Measurements from ENCODE around the gene SEC22C. TPM values are rescaled to one million over a fixed set of nuclear protein-coding genes. Genes with fewer than 3 reads are reported as not detected.

SEC22C gene
- polyA plus RNA-seq, 1 of the 3 experiments (the other 2 are of a cell fraction) = 28.5 TPM

DNA sequence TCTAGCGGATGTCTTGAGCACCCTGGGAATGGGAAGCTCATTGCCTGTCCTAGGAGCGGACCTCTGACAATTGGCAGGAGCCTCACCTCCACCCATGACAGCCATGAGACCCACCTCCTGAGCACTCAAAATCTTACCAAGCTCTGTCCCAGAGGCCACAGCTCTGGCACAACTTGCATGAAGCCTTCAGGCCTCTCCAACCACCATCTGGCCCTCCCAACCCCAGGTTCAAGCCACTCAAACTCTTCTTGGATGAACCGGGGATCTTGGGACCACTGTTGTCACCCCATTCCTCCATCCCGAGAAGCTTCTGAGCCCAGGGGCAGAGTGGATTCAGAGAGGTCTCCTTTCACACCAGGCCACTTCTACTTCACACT lies 77.8 kb downstream of the SEC22C start (continued):
- TF ChIP-seq, protein P1, sequence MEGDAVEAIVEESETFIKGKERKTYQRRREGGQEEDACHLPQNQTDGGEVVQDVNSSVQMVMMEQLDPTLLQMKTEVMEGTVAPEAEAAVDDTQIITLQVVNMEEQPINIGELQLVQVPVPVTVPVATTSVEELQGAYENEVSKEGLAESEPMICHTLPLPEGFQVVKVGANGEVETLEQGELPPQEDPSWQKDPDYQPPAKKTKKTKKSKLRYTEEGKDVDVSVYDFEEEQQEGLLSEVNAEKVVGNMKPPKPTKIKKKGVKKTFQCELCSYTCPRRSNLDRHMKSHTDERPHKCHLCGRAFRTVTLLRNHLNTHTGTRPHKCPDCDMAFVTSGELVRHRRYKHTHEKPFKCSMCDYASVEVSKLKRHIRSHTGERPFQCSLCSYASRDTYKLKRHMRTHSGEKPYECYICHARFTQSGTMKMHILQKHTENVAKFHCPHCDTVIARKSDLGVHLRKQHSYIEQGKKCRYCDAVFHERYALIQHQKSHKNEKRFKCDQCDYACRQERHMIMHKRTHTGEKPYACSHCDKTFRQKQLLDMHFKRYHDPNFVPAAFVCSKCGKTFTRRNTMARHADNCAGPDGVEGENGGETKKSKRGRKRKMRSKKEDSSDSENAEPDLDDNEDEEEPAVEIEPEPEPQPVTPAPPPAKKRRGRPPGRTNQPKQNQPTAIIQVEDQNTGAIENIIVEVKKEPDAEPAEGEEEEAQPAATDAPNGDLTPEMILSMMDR (IDR thresholded peaks at IDR 0.05) = no peak

DNA sequence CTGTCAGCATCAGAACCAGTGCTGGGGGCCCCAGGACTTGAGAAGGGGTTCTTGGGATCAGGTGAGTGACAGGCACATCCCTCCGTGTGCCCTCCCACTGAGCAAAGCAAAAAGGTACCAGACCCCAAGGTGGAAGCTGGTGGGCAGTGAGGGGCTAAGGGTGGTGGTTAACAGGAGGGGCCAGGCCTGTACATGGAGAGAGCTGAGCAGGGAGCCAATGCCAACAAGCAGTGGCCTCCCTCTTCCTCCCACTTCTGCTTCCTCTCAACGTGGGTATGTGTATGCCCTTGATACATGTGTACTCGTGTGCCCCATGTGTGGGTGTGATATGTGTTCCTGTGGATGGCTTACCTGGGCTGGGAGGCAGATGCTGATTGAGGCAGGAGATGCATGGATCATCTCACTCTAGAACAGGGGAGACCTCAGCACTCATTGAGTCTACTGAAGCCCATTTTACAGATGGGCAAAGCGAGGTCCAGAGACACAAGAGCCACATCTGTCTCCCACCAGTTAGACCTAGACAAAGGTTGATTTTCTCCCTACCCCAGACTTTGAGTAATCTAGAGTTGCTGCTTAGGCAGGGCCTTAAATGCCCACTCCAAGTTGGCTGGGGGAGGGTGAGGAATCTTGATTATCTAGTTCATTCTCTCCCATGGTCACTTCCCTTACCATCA lies 78.4 kb downstream of the SEC22C start:
- no peak overlapping the region for H3K4me2 ChIP-seq
- CTCF ChIA-PET = interaction anchor here (1.2 to 2.5 kb wide), 2 partner anchors 11 to 41 kb away, joined by 3 to 9 read pairs; no protein-coding TSS in a partner anchor

More for the DNA sequence above, 78.4 kb downstream of the SEC22C start:
- WGBS (ENCODE audit: low lambda C conversion rate) = 72% methylated on average over 4 of the region's 4 CpGs
- H3K36me3 ChIP-seq (replicated peaks in 1 of 2; ENCODE audit: control insufficient read depth in 1 of 2, insufficient read depth in 2 of 2, low read length in 1 of 2) = no peaks in the 10 kb centered on the region
- no peaks in the 10 kb centered on the region for H3K9me3 ChIP-seq
- H3K27me3 ChIP-seq (ENCODE audit: insufficient read depth) = peaks cover 38% of the 10 kb centered on the region
- peaks cover 0 to 13% of the 10 kb centered on the region in 2 experiments; a peak in 1 of 4 replicates for H3K4me1 ChIP-seq (ENCODE audit: control insufficient read depth in 1 of 2, insufficient read depth in 2 of 2, low read depth in 1 of 2, low read length in 1 of 2)
- no peaks in the 10 kb centered on the region for H3F3A ChIP-seq (replicated peaks; ENCODE audit: insufficient read depth)
- TF ChIP-seq FOXJ3 (CRISPR knock-in tag; IDR thresholded peaks at IDR 0.05) (no peak), EP300 (IDR thresholded peaks at IDR 0.05; ENCODE audit: borderline replicate concordance in 1 of 2, low read depth in 1 of 2, low read length in 1 of 2) (no peak), FOSL2 (IDR thresholded peaks at IDR 0.05; ENCODE audit: borderline replicate concordance, low read depth) (no peak), SIN3A (IDR thresholded peaks at IDR 0.05; ENCODE audit: borderline replicate concordance, low read depth, low read length) (no peak), RAD21 (IDR thresholded peaks at IDR 0.05; ENCODE audit: low read length) (no peak), RXRA (IDR thresholded peaks at IDR 0.05; ENCODE audit: borderline replicate concordance, low read depth) (no peak), NRF1 (IDR thresholded peaks at IDR 0.05; ENCODE audit: low read depth, low read length) (no peak), EZH2phosphoT487 (IDR thresholded peaks at IDR 0.05; ENCODE audit: borderline replicate concordance, low read depth) (no peak), TEAD4 (IDR thresholded peaks at IDR 0.05; ENCODE audit: borderline replicate concordance, insufficient read depth) (no peak), MXI1 (IDR thresholded peaks at IDR 0.05; ENCODE audit: low read depth, low read length) (no peak), POLR2AphosphoS5 (IDR thresholded peaks at IDR 0.05; ENCODE audit: low read depth, low read length) (no peak), CHD2 (IDR thresholded peaks at IDR 0.05; ENCODE audit: low read length, partially characterized antibody) (no peak), TAF1 (IDR thresholded peaks at IDR 0.05; ENCODE audit: borderline replicate concordance, low read depth, low read length) (no peak), SMC3 (IDR thresholded peaks at IDR 0.05; ENCODE audit: low read depth, low read length) (no peak)
- TF ChIP-seq, protein P2, sequence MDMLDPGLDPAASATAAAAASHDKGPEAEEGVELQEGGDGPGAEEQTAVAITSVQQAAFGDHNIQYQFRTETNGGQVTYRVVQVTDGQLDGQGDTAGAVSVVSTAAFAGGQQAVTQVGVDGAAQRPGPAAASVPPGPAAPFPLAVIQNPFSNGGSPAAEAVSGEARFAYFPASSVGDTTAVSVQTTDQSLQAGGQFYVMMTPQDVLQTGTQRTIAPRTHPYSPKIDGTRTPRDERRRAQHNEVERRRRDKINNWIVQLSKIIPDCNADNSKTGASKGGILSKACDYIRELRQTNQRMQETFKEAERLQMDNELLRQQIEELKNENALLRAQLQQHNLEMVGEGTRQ (IDR thresholded peaks at IDR 0.05; ENCODE audit: borderline replicate concordance, low read depth, low read length) = no peak
- TF ChIP-seq, protein P3, sequence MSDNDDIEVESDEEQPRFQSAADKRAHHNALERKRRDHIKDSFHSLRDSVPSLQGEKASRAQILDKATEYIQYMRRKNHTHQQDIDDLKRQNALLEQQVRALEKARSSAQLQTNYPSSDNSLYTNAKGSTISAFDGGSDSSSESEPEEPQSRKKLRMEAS (IDR thresholded peaks at IDR 0.05; ENCODE audit: low read depth) = no peak
- TF ChIP-seq, protein P4, sequence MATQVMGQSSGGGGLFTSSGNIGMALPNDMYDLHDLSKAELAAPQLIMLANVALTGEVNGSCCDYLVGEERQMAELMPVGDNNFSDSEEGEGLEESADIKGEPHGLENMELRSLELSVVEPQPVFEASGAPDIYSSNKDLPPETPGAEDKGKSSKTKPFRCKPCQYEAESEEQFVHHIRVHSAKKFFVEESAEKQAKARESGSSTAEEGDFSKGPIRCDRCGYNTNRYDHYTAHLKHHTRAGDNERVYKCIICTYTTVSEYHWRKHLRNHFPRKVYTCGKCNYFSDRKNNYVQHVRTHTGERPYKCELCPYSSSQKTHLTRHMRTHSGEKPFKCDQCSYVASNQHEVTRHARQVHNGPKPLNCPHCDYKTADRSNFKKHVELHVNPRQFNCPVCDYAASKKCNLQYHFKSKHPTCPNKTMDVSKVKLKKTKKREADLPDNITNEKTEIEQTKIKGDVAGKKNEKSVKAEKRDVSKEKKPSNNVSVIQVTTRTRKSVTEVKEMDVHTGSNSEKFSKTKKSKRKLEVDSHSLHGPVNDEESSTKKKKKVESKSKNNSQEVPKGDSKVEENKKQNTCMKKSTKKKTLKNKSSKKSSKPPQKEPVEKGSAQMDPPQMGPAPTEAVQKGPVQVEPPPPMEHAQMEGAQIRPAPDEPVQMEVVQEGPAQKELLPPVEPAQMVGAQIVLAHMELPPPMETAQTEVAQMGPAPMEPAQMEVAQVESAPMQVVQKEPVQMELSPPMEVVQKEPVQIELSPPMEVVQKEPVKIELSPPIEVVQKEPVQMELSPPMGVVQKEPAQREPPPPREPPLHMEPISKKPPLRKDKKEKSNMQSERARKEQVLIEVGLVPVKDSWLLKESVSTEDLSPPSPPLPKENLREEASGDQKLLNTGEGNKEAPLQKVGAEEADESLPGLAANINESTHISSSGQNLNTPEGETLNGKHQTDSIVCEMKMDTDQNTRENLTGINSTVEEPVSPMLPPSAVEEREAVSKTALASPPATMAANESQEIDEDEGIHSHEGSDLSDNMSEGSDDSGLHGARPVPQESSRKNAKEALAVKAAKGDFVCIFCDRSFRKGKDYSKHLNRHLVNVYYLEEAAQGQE (IDR thresholded peaks at IDR 0.05; ENCODE audit: low read depth, low read length) = no peak
- TF ChIP-seq, protein P5, sequence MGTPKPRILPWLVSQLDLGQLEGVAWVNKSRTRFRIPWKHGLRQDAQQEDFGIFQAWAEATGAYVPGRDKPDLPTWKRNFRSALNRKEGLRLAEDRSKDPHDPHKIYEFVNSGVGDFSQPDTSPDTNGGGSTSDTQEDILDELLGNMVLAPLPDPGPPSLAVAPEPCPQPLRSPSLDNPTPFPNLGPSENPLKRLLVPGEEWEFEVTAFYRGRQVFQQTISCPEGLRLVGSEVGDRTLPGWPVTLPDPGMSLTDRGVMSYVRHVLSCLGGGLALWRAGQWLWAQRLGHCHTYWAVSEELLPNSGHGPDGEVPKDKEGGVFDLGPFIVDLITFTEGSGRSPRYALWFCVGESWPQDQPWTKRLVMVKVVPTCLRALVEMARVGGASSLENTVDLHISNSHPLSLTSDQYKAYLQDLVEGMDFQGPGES (IDR thresholded peaks at IDR 0.05; ENCODE audit: low read depth, low read length) = no peak
- TF ChIP-seq, protein P6, sequence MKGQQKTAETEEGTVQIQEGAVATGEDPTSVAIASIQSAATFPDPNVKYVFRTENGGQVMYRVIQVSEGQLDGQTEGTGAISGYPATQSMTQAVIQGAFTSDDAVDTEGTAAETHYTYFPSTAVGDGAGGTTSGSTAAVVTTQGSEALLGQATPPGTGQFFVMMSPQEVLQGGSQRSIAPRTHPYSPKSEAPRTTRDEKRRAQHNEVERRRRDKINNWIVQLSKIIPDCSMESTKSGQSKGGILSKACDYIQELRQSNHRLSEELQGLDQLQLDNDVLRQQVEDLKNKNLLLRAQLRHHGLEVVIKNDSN (IDR thresholded peaks at IDR 0.05; ENCODE audit: borderline replicate concordance, low read depth) = no peak
- H3K27ac ChIP-seq (ENCODE audit: low read depth in 2 of 2, low read length in 1 of 2) = no peak overlapping the region
- H3K79me2 ChIP-seq (ENCODE audit: insufficient read depth) = no peaks in the 10 kb centered on the region
- no peaks in the 10 kb centered on the region for H3K9me2 ChIP-seq
- no peaks in the 10 kb centered on the region for H4K20me1 ChIP-seq (ENCODE audit: insufficient read depth)
- no peak overlapping the region for H2AFZ ChIP-seq (ENCODE audit: low read depth)
- no peak overlapping the region for H3K4me3 ChIP-seq (ENCODE audit: low read depth in 2 of 2, low read length in 1 of 2)
- DNase-seq = no peak
- no peak overlapping the region for H3K9ac ChIP-seq
- POLR2A ChIA-PET = no interaction called here

Data from SK-N-SH (cell line).